SH-SY5Y (cell line): ENCODE results near the gene LRBA.

Experiments
- GATA2 ChIP-seq: IDR thresholded peaks from 2 replicates; pipeline ENCODE4 v1.6.1; 2011; ENCODE audit warnings: mild to moderate bottlenecking, low read depth, low read length
- GATA3 ChIP-seq: IDR thresholded peaks from 2 replicates; pipeline ENCODE4 v1.6.1; 2011; ENCODE audit warnings: low read depth, mild to moderate bottlenecking, low read length, moderate library complexity

GRCh38 chr4:150461957-150462356 is 553.1 kb downstream of the LRBA start:
- TF ChIP-seq GATA3 (no peak), GATA2 (no peak)
